Gastroesophageal sphincter (tissue), 3 donors: ENCODE results near the gene OTULIN.

Experiments
- CTCF ChIP-seq, 4 experiments: fragments of 200-600 bp in 2 of 4; fragments of 450-650 bp in 2 of 4; sonication (generic) in 1 of 4; IDR thresholded peaks; one replicate each; pipeline ENCODE4 v1.5.1; 2017 to 2019; ENCODE audit warnings: antibody characterized with exemption in 4 of 4, mild to moderate bottlenecking in 2 of 4, moderate library complexity in 2 of 4
- POLR2A ChIP-seq, 2 donors: fragments of 450-650 bp; IDR thresholded peaks; one replicate each; pipeline ENCODE4 v1.6.1; 2017; ENCODE audit warnings: antibody characterized with exemption in 2 of 2, mild to moderate bottlenecking in 2 of 2, moderate library complexity in 1 of 2
- POLR2AphosphoS5 ChIP-seq: sonication (generic); formaldehyde crosslinking; IDR thresholded peaks from one replicate; pipeline ENCODE4 v1.6.1; 2017; ENCODE audit warnings: antibody characterized with exemption

DNA sequence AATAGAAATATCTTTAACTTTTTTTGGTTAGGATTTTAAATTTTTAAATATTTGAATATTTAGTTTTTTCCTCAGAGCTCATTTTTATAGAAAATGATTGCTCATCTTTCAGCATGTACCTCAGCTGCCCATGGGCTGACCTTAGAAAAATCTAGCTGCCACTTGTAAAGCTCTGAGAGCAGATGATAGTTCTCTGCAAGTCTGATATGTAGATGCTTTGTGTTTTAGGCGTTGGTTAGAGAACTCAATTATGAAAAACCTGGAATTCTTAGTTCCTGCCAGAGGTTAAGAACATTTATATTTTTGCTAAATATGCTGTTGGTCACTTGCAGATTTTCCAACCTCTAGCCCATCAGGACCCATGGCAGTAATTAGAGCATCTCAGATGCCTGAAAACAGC lies 15.1 kb downstream of the OTULIN start:
- TF ChIP-seq CTCF (IDR thresholded peaks at IDR 0.05) (no peak), POLR2A (IDR thresholded peaks at IDR 0.05) (no peak), POLR2AphosphoS5 (no peak)
